ENCODE data around the gene ZFYVE21.
A peak's percentile ranks its signal among the peaks of the same experiment; 100 is the strongest.

Gene ZFYVE21

GRCh38 chr14:103676881-103677675 lies 38.5 kb upstream of the ZFYVE21 start:
- TF ChIP-seq, protein P1, sequence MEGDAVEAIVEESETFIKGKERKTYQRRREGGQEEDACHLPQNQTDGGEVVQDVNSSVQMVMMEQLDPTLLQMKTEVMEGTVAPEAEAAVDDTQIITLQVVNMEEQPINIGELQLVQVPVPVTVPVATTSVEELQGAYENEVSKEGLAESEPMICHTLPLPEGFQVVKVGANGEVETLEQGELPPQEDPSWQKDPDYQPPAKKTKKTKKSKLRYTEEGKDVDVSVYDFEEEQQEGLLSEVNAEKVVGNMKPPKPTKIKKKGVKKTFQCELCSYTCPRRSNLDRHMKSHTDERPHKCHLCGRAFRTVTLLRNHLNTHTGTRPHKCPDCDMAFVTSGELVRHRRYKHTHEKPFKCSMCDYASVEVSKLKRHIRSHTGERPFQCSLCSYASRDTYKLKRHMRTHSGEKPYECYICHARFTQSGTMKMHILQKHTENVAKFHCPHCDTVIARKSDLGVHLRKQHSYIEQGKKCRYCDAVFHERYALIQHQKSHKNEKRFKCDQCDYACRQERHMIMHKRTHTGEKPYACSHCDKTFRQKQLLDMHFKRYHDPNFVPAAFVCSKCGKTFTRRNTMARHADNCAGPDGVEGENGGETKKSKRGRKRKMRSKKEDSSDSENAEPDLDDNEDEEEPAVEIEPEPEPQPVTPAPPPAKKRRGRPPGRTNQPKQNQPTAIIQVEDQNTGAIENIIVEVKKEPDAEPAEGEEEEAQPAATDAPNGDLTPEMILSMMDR (IDR thresholded peaks at IDR 0.05; ENCODE audit: insufficient read depth, low read depth, low read length, missing control alignments) = no peak
- DNase-seq (ENCODE audit: low read depth) = no peak
- H3K4me3 ChIP-seq (ENCODE audit: low read depth, low read length) = no peak overlapping the region

GRCh38 chr14:103679351-103679750 lies 36.3 kb upstream of the ZFYVE21 start:
- TF ChIP-seq, protein P1 (IDR thresholded peaks at IDR 0.05; ENCODE audit: insufficient read depth, low read depth, low read length, missing control alignments) = peak; percentile 79
- DNase-seq (ENCODE audit: low read depth) = peak; percentile 82
- H3K4me3 ChIP-seq (ENCODE audit: low read depth, low read length) = no peak overlapping the region

GRCh38 chr14:103680491-103681231 lies 34.9 kb upstream of the ZFYVE21 start:
- no peak overlapping the region for H3K4me3 ChIP-seq (ENCODE audit: low read depth, low read length)
- no peak for DNase-seq (ENCODE audit: low read depth)
- TF ChIP-seq, protein P1 (IDR thresholded peaks at IDR 0.05; ENCODE audit: insufficient read depth, low read depth, low read length, missing control alignments) = no peak

GRCh38 chr14:103683139-103683538 lies 32.5 kb upstream of the ZFYVE21 start:
- H3K4me3 ChIP-seq (ENCODE audit: low read depth, low read length) = no peak overlapping the region
- TF ChIP-seq, protein P1 (IDR thresholded peaks at IDR 0.05; ENCODE audit: insufficient read depth, low read depth, low read length, missing control alignments) = no peak
- no peak for DNase-seq (ENCODE audit: low read depth)

DNA sequence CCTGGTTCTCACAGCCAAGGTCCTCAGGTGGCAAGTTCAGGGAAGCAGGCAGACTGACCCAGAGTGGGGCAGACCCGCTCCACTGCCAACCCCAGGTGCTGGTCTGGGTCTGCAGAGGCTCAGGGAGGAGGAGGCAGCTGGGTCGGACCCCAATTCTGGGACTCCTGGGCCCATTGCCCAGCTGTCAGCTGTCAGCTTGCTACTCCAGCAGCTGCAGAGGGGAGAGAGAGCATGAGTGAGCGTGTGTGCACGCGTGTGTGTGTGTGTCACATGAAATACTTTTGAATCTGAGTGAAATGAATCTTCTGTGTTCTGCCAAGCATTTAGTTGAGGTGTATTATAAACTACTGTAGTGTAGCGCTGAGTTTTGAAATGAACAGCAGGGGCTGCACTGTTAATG lies 31.1 kb upstream of the ZFYVE21 start:
- TF ChIP-seq, protein P1 (IDR thresholded peaks at IDR 0.05; ENCODE audit: insufficient read depth, low read depth, low read length, missing control alignments) = no peak
- DNase-seq (ENCODE audit: low read depth) = no peak
- no peak overlapping the region for H3K4me3 ChIP-seq (ENCODE audit: low read depth, low read length)

DNA sequence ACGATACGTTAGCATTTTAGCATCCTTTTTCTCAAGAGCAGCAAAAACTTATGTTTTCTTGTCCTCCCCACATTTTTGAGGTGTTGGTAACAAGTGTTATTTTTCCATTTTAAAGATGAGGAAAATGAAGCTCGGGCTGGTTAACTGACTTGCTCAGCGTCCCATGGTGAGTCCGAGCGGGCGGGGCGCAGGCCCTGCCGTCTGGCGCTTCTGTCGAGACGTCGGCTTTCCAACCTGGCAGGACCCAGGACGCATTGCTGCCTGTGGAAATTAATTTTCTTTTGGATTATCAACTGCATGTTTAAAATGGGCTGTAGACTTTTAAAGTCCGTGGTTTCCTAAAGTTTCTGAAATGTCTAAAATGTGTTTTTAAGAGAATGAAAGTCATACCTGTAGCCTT lies 30.7 kb upstream of the ZFYVE21 start:
- DNase-seq (ENCODE audit: low read depth) = no peak
- TF ChIP-seq, protein P1 (IDR thresholded peaks at IDR 0.05; ENCODE audit: insufficient read depth, low read depth, low read length, missing control alignments) = no peak
- H3K4me3 ChIP-seq (ENCODE audit: low read depth, low read length) = no peak overlapping the region
